BE2C (cell line): ENCODE results near the gene RNPEP.
"Not testable (repeated sequence)": the region's sequence is repeated elsewhere in the genome, so short reads cannot be mapped to it uniquely, and the experiment has no call there.

Source experiments
- DNase-seq: peaks from one replicate; pipeline ENCODE4 v3.0.0-alpha.2; 2020
- H3K27me3 ChIP-seq: fragments of 250-450 bp; sonication (Bioruptor Pico); 2 replicates; pipeline ENCODE4 v1.5.1; 2020; ENCODE audit warnings: mild to moderate bottlenecking
- H3K36me3 ChIP-seq: fragments of 250-450 bp; sonication (Bioruptor Pico); 2 replicates; pipeline ENCODE4 v1.5.1; 2020; ENCODE audit warnings: mild to moderate bottlenecking
- H3K4me1 ChIP-seq: fragments of 250-450 bp; sonication (Bioruptor Pico); 2 replicates; pipeline ENCODE4 v1.5.1; 2020
- H3K4me3 ChIP-seq: 2 replicates; pipeline ENCODE4 v1.5.1; 2011; ENCODE audit warnings: low read depth, low read length
- H3K9me3 ChIP-seq: fragments of 250-450 bp; sonication (Bioruptor Pico); 2 replicates; pipeline ENCODE4 v1.5.1; 2020
- CTCF ChIP-seq: IDR thresholded peaks from 2 replicates; pipeline ENCODE4 v1.5.1; 2012; ENCODE audit warnings: mild to moderate bottlenecking, low read depth, low read length

Gene RNPEP

GRCh38 chr1:202018468-202019234 lies 36.2 kb downstream of the RNPEP start:
- Histone ChIP-seq H3K4me1 (peaks cover 6% of the 10 kb centered on the region), H3K4me3 (no peak overlapping the region), H3K27me3 (no peaks in the 10 kb centered on the region), H3K36me3 (no peaks in the 10 kb centered on the region), H3K9me3 (no peaks in the 10 kb centered on the region)
- no peak for DNase-seq
- no peak for TF ChIP-seq CTCF

DNA sequence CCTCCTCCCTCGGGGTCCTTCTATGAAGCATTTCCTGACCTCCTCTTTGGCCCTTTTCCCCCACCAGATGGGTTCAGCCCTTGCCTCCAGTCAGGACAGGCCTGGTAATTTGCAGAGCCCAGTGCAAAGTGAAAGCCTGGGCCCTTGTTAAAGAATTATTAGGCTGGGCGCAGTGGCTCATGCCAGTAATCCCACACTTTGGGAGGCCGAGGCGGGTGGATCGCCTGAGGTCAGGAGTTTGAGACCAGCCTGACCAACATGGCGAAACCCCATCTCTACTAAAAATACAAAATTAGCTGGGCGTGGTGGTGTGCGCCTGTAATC lies 36.7 kb downstream of the RNPEP start:
- not testable (repeated sequence) for H3K27me3 ChIP-seq, H3K36me3 ChIP-seq, DNase-seq, H3K4me1 ChIP-seq, H3K9me3 ChIP-seq, H3K4me3 ChIP-seq

- no peak overlapping the region for H3K4me3 ChIP-seq
- no peaks in the 10 kb centered on the region for H3K27me3 ChIP-seq
- DNase-seq = no peak
- no peak for TF ChIP-seq CTCF
- no peaks in the 10 kb centered on the region for H3K36me3 ChIP-seq
- peaks cover 6% of the 10 kb centered on the region for H3K4me1 ChIP-seq
- no peaks in the 10 kb centered on the region for H3K9me3 ChIP-seq
These were observed 40.6 kb downstream of the RNPEP start for GRCh38 chr1:202023001-202023433.

DNA sequence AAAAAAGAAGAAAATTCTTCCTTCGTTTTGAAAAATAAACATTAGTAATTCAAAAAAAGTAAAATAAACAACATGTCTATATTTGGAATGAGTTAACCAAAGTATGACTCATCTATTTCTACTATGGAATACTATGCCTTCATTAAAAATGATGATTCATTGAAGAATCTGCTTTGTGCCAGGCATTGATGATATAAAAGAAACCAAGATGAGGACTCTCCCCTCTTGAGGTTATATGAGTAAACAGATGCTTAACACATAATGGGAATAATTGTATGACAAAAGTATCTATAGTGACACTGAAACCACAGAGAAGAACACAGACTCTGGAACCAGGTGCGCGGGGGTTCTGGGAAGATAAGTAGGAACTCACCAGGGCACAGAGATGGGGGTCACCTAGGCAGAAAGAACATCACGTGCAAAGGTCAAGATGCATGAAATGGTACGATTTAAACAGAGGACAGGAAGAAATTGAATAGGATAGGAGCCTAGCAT lies 46.8 kb downstream of the RNPEP start:
- Histone ChIP-seq H3K27me3 (no peaks in the 10 kb centered on the region), H3K36me3 (no peaks in the 10 kb centered on the region), H3K4me3 (no peak overlapping the region), H3K9me3 (no peaks in the 10 kb centered on the region), H3K4me1 (no peaks in the 10 kb centered on the region)
- no peak for TF ChIP-seq CTCF
- no peak for DNase-seq

DNA sequence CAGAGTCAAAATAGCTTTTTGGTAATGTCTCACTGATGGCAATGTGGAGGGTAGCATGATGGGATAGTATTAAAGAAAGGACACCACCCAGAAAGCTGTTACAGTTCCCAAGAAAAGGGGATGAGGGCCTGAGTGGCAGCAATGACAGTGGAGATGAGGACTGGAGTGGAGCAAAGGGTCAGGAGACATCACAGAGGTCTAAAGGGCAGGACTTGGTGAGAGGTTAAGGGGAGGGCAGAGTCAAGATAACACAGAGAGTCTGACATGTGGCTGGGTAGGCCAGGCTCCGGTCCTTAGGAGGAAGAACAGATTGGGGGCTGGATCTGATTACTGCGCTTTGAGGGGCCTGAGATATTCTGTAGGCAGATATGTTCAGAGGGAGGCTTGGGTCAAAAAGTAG lies 47.3 kb downstream of the RNPEP start:
- Histone ChIP-seq H3K4me3 (no peak overlapping the region), H3K36me3 (no peaks in the 10 kb centered on the region), H3K27me3 (no peaks in the 10 kb centered on the region), H3K4me1 (0 out of 2 replicates have a peak, but pooled peaks cover 3% of the 10 kb centered on the region), H3K9me3 (no peaks in the 10 kb centered on the region)
- TF ChIP-seq CTCF = no peak
- DNase-seq = no peak

- no peaks in the 10 kb centered on the region for H3K27me3 ChIP-seq
- peaks cover 6% of the 10 kb centered on the region; the same call in 1 of the 2 replicates for H3K4me1 ChIP-seq
- no peak for DNase-seq
- H3K9me3 ChIP-seq = no peaks in the 10 kb centered on the region
- no peaks in the 10 kb centered on the region for H3K36me3 ChIP-seq
- no peak overlapping the region for H3K4me3 ChIP-seq
- no peak for TF ChIP-seq CTCF
These were observed 49.3 kb downstream of the RNPEP start for GRCh38 chr1:202031796-202032195.
